K562 (cell line): Measurements from ENCODE around the gene CHPF. TPM values are rescaled to one million over a fixed set of nuclear protein-coding genes. Genes with fewer than 3 reads are reported as not detected.

Experiments
- BCOR ChIP-seq: fragments of 450-650 bp; IDR thresholded peaks from 2 replicates; pipeline ENCODE4 v1.6.1; 2016
- CC2D1A ChIP-seq: fragments of 450-650 bp; IDR thresholded peaks from 2 replicates; pipeline ENCODE4 v1.6.1; 2017; ENCODE audit warnings: mild to moderate bottlenecking
- CGGBP1 ChIP-seq: fragments of 250-450 bp; sonication (Bioruptor Pico); IDR thresholded peaks from 2 replicates; pipeline ENCODE4 v1.9.0; 2021; ENCODE audit warnings: mild to moderate bottlenecking
- CHCHD3 ChIP-seq: fragments of 250-450 bp; sonication (Bioruptor Pico); IDR thresholded peaks from 2 replicates; pipeline ENCODE4 v2.1.2; 2022; ENCODE audit warnings: mild to moderate bottlenecking
- CXXC5 ChIP-seq: fragments of 250-450 bp; sonication (Bioruptor Pico); IDR thresholded peaks from 2 replicates; pipeline ENCODE4 v1.8.0; 2022; ENCODE audit warnings: inconsistent platforms, mild to moderate bottlenecking, moderate library complexity
- FIP1L1 ChIP-seq: fragments of 200-400 bp; formaldehyde crosslinking; IDR thresholded peaks from 2 replicates; pipeline ENCODE4 v1.6.1; 2018; ENCODE audit warnings: mild to moderate bottlenecking, low read depth, low read length; ENCODE audit not compliant: poor library complexity, severe bottlenecking
- FOXJ3 ChIP-seq: sonication (generic); formaldehyde crosslinking; IDR thresholded peaks from 2 replicates; pipeline ENCODE4 v1.4.0; 2020; ENCODE audit warnings: mild to moderate bottlenecking, missing genetic modification reagents
- FOXM1 ChIP-seq, 2 experiments: fragments of 450-650 bp in 1 of 2; sonication (generic) in 1 of 2; formaldehyde crosslinking in 1 of 2; IDR thresholded peaks; 2 replicates each; pipeline versions ENCODE4 v1.6.1 to v1.9.0; 2017 to 2022; ENCODE audit warnings: low read depth in 2 of 2, mild to moderate bottlenecking in 2 of 2, missing genetic modification reagents in 1 of 2, moderate library complexity in 1 of 2
- GABPB2 ChIP-seq: fragments of 250-450 bp; sonication (Bioruptor Pico); conservative IDR thresholded peaks from 2 replicates; pipeline ENCODE4 v1.5.1; 2021; ENCODE audit warnings: mild to moderate bottlenecking
- GATA2 ChIP-seq: sonication (generic); formaldehyde crosslinking; IDR thresholded peaks from 2 replicates; pipeline ENCODE4 v1.4.0; 2020; ENCODE audit warnings: mild to moderate bottlenecking, missing genetic modification reagents
- HBP1 ChIP-seq: fragments of 450-650 bp; formaldehyde crosslinking; IDR thresholded peaks from 2 replicates; pipeline ENCODE4 v1.4.0; 2022; ENCODE audit warnings: missing genetic modification characterization
- HDAC2 ChIP-seq: fragments of 450-650 bp; IDR thresholded peaks from 2 replicates; pipeline ENCODE4 v1.6.1; 2016; ENCODE audit warnings: mild to moderate bottlenecking
- HNRNPUL1 ChIP-seq: fragments of 200-400 bp; formaldehyde crosslinking; IDR thresholded peaks from 2 replicates; pipeline ENCODE4 v1.6.1; 2017; ENCODE audit warnings: low read length
- LEF1 ChIP-seq: fragments of 450-650 bp; IDR thresholded peaks from 2 replicates; pipeline ENCODE4 v1.6.1; 2016; ENCODE audit warnings: mild to moderate bottlenecking
- NFE2L1 ChIP-seq: fragments of 450-650 bp; IDR thresholded peaks from 2 replicates; pipeline ENCODE4 v1.6.1; 2016; ENCODE audit warnings: missing genetic modification characterization, low read depth, mild to moderate bottlenecking, missing compliant biosample characterization, moderate library complexity, borderline replicate concordance
- PRMT5 ChIP-seq: sonication (generic); formaldehyde crosslinking; IDR thresholded peaks from 2 replicates; pipeline ENCODE4 v1.5.0; 2020; ENCODE audit warnings: missing genetic modification reagents
- SMAD3 ChIP-seq: fragments of 450-650 bp; formaldehyde crosslinking; conservative IDR thresholded peaks from 2 replicates; pipeline ENCODE4 v1.4.0; 2020; ENCODE audit warnings: mild to moderate bottlenecking
- SRF ChIP-seq, 2 experiments: fragments of 250-450, 450-650 bp in 1 of 2; sonication (Bioruptor Pico) in 1 of 2; sonication (generic) in 1 of 2; formaldehyde crosslinking; IDR thresholded peaks; 2 replicates each; pipeline versions ENCODE4 v1.5.0 to v1.5.1; 2020 to 2022; ENCODE audit warnings: mild to moderate bottlenecking in 1 of 2, missing genetic modification reagents in 1 of 2
- TFE3 ChIP-seq: fragments of 450-650 bp; formaldehyde crosslinking; IDR thresholded peaks from 2 replicates; pipeline ENCODE4 v1.4.0; 2020; ENCODE audit warnings: mild to moderate bottlenecking, mixed read lengths
- ZC3H11A ChIP-seq: IDR thresholded peaks from 2 replicates; pipeline ENCODE4 v1.6.1; 2012; ENCODE audit warnings: low read depth, low read length, improper control_type of control experiment
- ZNF253 ChIP-seq: fragments of 250-450 bp; sonication (Bioruptor Pico); conservative IDR thresholded peaks from 2 replicates; pipeline ENCODE4 v1.6.1; 2021; ENCODE audit warnings: mild to moderate bottlenecking
- ZNF384 ChIP-seq: IDR thresholded peaks from 2 replicates; pipeline ENCODE4 v1.6.1; 2012; ENCODE audit warnings: low read depth, low read length, improper control_type of control experiment
- ZSCAN29 ChIP-seq: fragments of 450-650 bp; IDR thresholded peaks from 2 replicates; pipeline ENCODE4 v1.6.1; 2017
- polyA plus RNA-seq, 8 experiments: library from polyadenylated mRNA; depleted of rRNA in 4 of 8; stranded (reverse) in 5 of 8; unstranded in 3 of 8; fragments of >200 nt; fragmentation: Nextera tagmentation in 2 of 8; fragmentation: Illumina TruSeq in 1 of 8; extraction: Ambion mirVana in 2 of 8; extraction: Trizol in 1 of 8; gene quantifications; 2 replicates each; pipeline versions ENCODE4 v1.2.1 to v1.2.3, GENCODE V29; 2011 to 2014; ENCODE audit warnings: inconsistent platforms in 1 of 8, missing spikeins in 1 of 8
- total RNA-seq, 7 experiments: library from RNA; depleted of rRNA in 6 of 7; stranded (reverse); fragments of >200 nt in 6 of 7; fragmentation: Illumina TruSeq in 2 of 7; extraction: Trizol in 2 of 7; gene quantifications; 2 replicates each; pipeline versions ENCODE4 v1.2.1 to v1.2.3, GENCODE V29; 2011 to 2021; ENCODE audit warnings: low replicate concordance in 1 of 7
- TF ChIP-seq, protein P1 (sequence below), 2 experiments: IDR thresholded peaks; 2 replicates each; pipeline ENCODE4 v1.6.1; 2011; ENCODE audit warnings: borderline replicate concordance in 1 of 2, control low read depth in 1 of 2, low read depth in 1 of 2, low read length in 1 of 2, mild to moderate bottlenecking in 1 of 2, mixed read lengths in 1 of 2, moderate library complexity in 1 of 2; ENCODE audit not compliant: insufficient read depth in 1 of 2, insufficient read length in 1 of 2, poor library complexity in 1 of 2, severe bottlenecking in 1 of 2; ENCODE audit errors: extremely low read depth in 1 of 2

Gene CHPF
- total and polyA plus RNA-seq, 9 of the 15 experiments (the other 6 are each of a cell fraction or from before 2014, with no cell fraction given), result 0.15 to 57.2 (median 7.9) TPM

GRCh38 chr2:219514196-219514761 is 29.3 kb downstream of the CHPF start, which contains the start of gene ASIC4 (continued):
- TF ChIP-seq HDAC2 (peak; percentile 81), BCOR (peak; percentile 98), HNRNPUL1 (no peak), ZC3H11A (peak; percentile 27; the same call in 1 of the 2 replicates), ZNF253 (CRISPR knock-in tag) (no peak), CGGBP1 (CRISPR knock-in tag) (no peak), FOXM1 (IDR thresholded peaks at IDR 0.05; ENCODE audit: low read depth) (peak; percentile 75), FOXM1 (CRISPR knock-in tag; IDR thresholded peaks at IDR 0.05; ENCODE audit: low read depth) (no peak), GATA2 (peak; percentile 97), FIP1L1 (no peak), PRMT5 (no peak), CHCHD3 (CRISPR knock-in tag) (no peak), FOXJ3 (no peak), HBP1 (CRISPR knock-in tag) (no peak), LEF1 (peak; percentile 92), NFE2L1 (tag) (no peak), SMAD3 (CRISPR knock-in tag) (peak; percentile 83; the same call in 1 of the 2 replicates), ZSCAN29 (no peak), CC2D1A (peak; percentile 55; the same call in 1 of the 2 replicates), SRF (CRISPR knock-in tag; IDR thresholded peaks at IDR 0.05) (no peak; a peak in 1 of 4 replicates), ZNF384 (no peak), TFE3 (no peak), CXXC5 (CRISPR knock-in tag) (peak; percentile 99), GABPB2 (CRISPR knock-in tag) (no peak)
- TF ChIP-seq, protein P1, sequence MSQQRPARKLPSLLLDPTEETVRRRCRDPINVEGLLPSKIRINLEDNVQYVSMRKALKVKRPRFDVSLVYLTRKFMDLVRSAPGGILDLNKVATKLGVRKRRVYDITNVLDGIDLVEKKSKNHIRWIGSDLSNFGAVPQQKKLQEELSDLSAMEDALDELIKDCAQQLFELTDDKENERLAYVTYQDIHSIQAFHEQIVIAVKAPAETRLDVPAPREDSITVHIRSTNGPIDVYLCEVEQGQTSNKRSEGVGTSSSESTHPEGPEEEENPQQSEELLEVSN (IDR thresholded peaks at IDR 0.05; ENCODE audit: borderline replicate concordance in 1 of 2, extremely low read depth in 1 of 2, insufficient read depth in 1 of 2, insufficient read length in 1 of 2, low read depth in 1 of 2, low read length in 1 of 2, poor library complexity in 1 of 2, severe bottlenecking in 1 of 2), result peak; percentile 81 to 91
